IMR-90 (cell line): Measurements from ENCODE around the gene SF3A1. TPM values are rescaled to one million over a fixed set of nuclear protein-coding genes. Genes with fewer than 3 reads are reported as not detected.

Experiments used
- ATAC-seq: fragments of 200-7000 bp; cut with Tn5 transposase; 2 replicates; pipeline ENCODE4 v1.9.1; 2020; ENCODE audit warnings: low read depth, mild to moderate bottlenecking, moderate library complexity
- BruUV-seq: library from RNA; stranded (reverse); fragments of 400-500 nt; replicated peaks from 2 replicates; lab custom pipeline; 2021; lab: Mats Ljungman, UMichigan
- CTCF ChIA-PET: fragments of 300-600 bp; formaldehyde crosslinking; extraction: SDS; loops from one replicate; lab custom pipeline; 2021; ENCODE audit warnings: antibody characterized with exemption; lab: Yijun Ruan, JAX
- POLR2A ChIA-PET: fragments of 300-600 bp; sonication (Branson Sonifier 250); formaldehyde crosslinking; loops from one replicate; lab custom pipeline; 2022; ENCODE audit warnings: antibody characterized with exemption; ENCODE audit not compliant: unreplicated experiment; lab: Charles Lee
- DNase-seq: peaks from one replicate; pipeline ENCODE4 v3.0.0; 2013
- H2AFZ ChIP-seq: replicated peaks from 2 replicates; pipeline ENCODE3; 2013; ENCODE audit warnings: low read length, mild to moderate bottlenecking; ENCODE audit not compliant: poor library complexity
- H2AK5ac ChIP-seq: 2 replicates; pipeline ENCODE4 v1.6.1; 2013; ENCODE audit warnings: low read depth, low read length, inconsistent platforms
- H2AK9ac ChIP-seq: replicated peaks from 2 replicates; pipeline ENCODE3; 2013; ENCODE audit warnings: mild to moderate bottlenecking, low read depth, low read length, moderate library complexity; ENCODE audit not compliant: poor library complexity
- H2BK120ac ChIP-seq: 2 replicates; pipeline ENCODE4 v1.6.1; 2013; ENCODE audit warnings: low read depth, low read length, inconsistent platforms
- H2BK15ac ChIP-seq: 3 replicates; pipeline ENCODE4 v1.6.1; 2013; ENCODE audit warnings: low read depth, low read length, inconsistent platforms
- H2BK20ac ChIP-seq: 2 replicates; pipeline ENCODE4 v1.6.1; 2013; ENCODE audit warnings: low read depth, mild to moderate bottlenecking, inconsistent platforms, low read length, moderate library complexity
- H2BK5ac ChIP-seq: 2 replicates; pipeline ENCODE4 v1.6.1; 2013; ENCODE audit warnings: mild to moderate bottlenecking, low read depth, low read length, inconsistent platforms; ENCODE audit not compliant: poor library complexity, severe bottlenecking
- H3K14ac ChIP-seq: replicated peaks from 2 replicates; pipeline ENCODE4 v1.6.1; 2013; ENCODE audit warnings: low read depth, low read length, inconsistent platforms
- H3K18ac ChIP-seq: 2 replicates; pipeline ENCODE4 v1.6.1; 2013; ENCODE audit warnings: low read depth, low read length, control low read depth
- H3K23ac ChIP-seq: 2 replicates; pipeline ENCODE4 v1.6.1; 2013; ENCODE audit warnings: low read depth, low read length, inconsistent platforms
- H3K27ac ChIP-seq: 2 replicates; pipeline ENCODE4 v1.5.1; 2013; ENCODE audit warnings: mild to moderate bottlenecking, control low read depth, low read length; ENCODE audit not compliant: insufficient read depth
- H3K27me3 ChIP-seq: 2 replicates; pipeline ENCODE4 v1.6.1; 2013; ENCODE audit warnings: low read length; ENCODE audit not compliant: control insufficient read depth, insufficient read depth
- H3K36me3 ChIP-seq: 2 replicates; pipeline ENCODE4 v1.6.1; 2013; ENCODE audit warnings: low read length, mixed read lengths; ENCODE audit not compliant: control insufficient read depth, insufficient read depth
- H3K4ac ChIP-seq: 2 replicates; pipeline ENCODE4 v1.6.1; 2013; ENCODE audit warnings: low read depth, low read length, inconsistent platforms
- H3K4me1 ChIP-seq: 2 replicates; pipeline ENCODE4 v1.6.1; 2013; ENCODE audit warnings: low read length, mixed read lengths; ENCODE audit not compliant: control insufficient read depth, insufficient read depth
- H3K4me2 ChIP-seq: 2 replicates; pipeline ENCODE4 v1.6.1; 2013; ENCODE audit warnings: low read depth, mild to moderate bottlenecking, control low read depth, low read length, moderate library complexity
- H3K4me3 ChIP-seq: 2 replicates; pipeline ENCODE4 v1.5.1; 2013; ENCODE audit warnings: low read depth, mild to moderate bottlenecking, control low read depth, low read length, moderate library complexity; ENCODE audit not compliant: insufficient read depth
- H3K56ac ChIP-seq: 2 replicates; pipeline ENCODE4 v1.6.1; 2013; ENCODE audit warnings: low read length, inconsistent platforms; ENCODE audit not compliant: insufficient read depth; ENCODE audit errors: extremely low read depth
- H3K79me1 ChIP-seq, 2 experiments: 2 replicates each; pipeline ENCODE4 v1.6.1; 2013; ENCODE audit warnings: low read length in 2 of 2, inconsistent platforms in 1 of 2, low read depth in 1 of 2
- H3K9ac ChIP-seq: 2 replicates; pipeline ENCODE4 v1.6.1; 2013; ENCODE audit warnings: low read depth, low read length, control low read depth
- H3K9me1 ChIP-seq: 2 replicates; pipeline ENCODE4 v1.6.1; 2013; ENCODE audit warnings: low read length, inconsistent platforms; ENCODE audit not compliant: insufficient read depth
- H3K9me3 ChIP-seq: 2 replicates; pipeline ENCODE4 v1.6.1; 2013; ENCODE audit warnings: low read length; ENCODE audit not compliant: control insufficient read depth, insufficient read depth
- H4K20me1 ChIP-seq: 2 replicates; pipeline ENCODE4 v1.6.1; 2013; ENCODE audit warnings: low read length, inconsistent platforms; ENCODE audit not compliant: insufficient read depth
- H4K5ac ChIP-seq: 2 replicates; pipeline ENCODE4 v1.6.1; 2013; ENCODE audit warnings: mild to moderate bottlenecking, low read depth, low read length, control low read depth
- H4K8ac ChIP-seq, 2 experiments: 2 replicates each; pipeline ENCODE4 v1.6.1; 2013; ENCODE audit warnings: low read depth in 2 of 2, low read length in 2 of 2, control low read depth in 1 of 2, inconsistent platforms in 1 of 2
- H4K91ac ChIP-seq: 2 replicates; pipeline ENCODE4 v1.6.1; 2013; ENCODE audit warnings: low read depth, low read length, inconsistent platforms; ENCODE audit not compliant: insufficient read depth
- SMC3 ChIP-seq: fragments of 150-350 bp; IDR thresholded peaks from 2 replicates; pipeline ENCODE4 v1.6.1; 2016; ENCODE audit warnings: low read depth, mild to moderate bottlenecking, antibody characterized with exemption, low read length, moderate library complexity
- WGBS, 2 experiments: methylation state at CpG; one replicate each; pipeline versions ENCODE4 v1.1.5 to v1.1.7; 2013; ENCODE audit warnings: missing lambda C conversion rate in 2 of 2; ENCODE audit not compliant: insufficient read length in 1 of 2; ENCODE audit errors: extremely low coverage in 2 of 2; 5-methylcytosine and 5-hydroxymethylcytosine counted together
- dilution Hi-C: fragments of 300-500 bp; cut with HindIII; formaldehyde crosslinking; loops from one replicate; pipeline ENCODE4 v1.14.3; 2018; ENCODE audit warnings: low sequenced_read_pairs; ENCODE audit not compliant: unreplicated experiment
- in situ Hi-C: fragments of 300-500 bp; cut with MboI; formaldehyde crosslinking; loops from 3 replicates; pipeline ENCODE4 v1.14.3; 2019; ENCODE audit warnings: low sequenced_read_pairs, inconsistent platforms, mixed read lengths
- intact Hi-C: fragments of 100-400 bp; cut with micrococcal nuclease; formaldehyde crosslinking; loops from 2 replicates; pipeline ENCODE4 v1.10.0; 2022
- polyA plus RNA-seq, 3 experiments: library from polyadenylated mRNA; depleted of rRNA; stranded (reverse); fragments of >200 nt; gene quantifications; 2 replicates each; pipeline ENCODE4 v1.2.3, GENCODE V29; 2012; ENCODE audit warnings: low replicate concordance in 1 of 3
- total RNA-seq: library from RNA; depleted of rRNA; stranded (reverse); fragments of >200 nt; gene quantifications from 2 replicates; pipeline ENCODE4 v1.2.3, GENCODE V29; 2012

SF3A1 gene
- total and polyA plus RNA-seq, 2 of the 4 experiments (the other 2 are of a cell fraction) = 36.9 to 67.2 TPM

- no peak for TF ChIP-seq SMC3
- Histone ChIP-seq H3K4ac (no peak overlapping the region), H3K79me1 (peaks cover 10 to 18% of the 10 kb centered on the region in 2 experiments; a peak in 3 of 4 replicates), H3K4me2 (no peak overlapping the region), H3K4me1 (peaks cover 2% of the 10 kb centered on the region; the same call in 1 of the 2 replicates), H3K14ac (no peak overlapping the region), H2AK5ac (no peak overlapping the region), H4K20me1 (peaks cover 22% of the 10 kb centered on the region), H2BK15ac (no peak overlapping the region), H2BK120ac (no peak overlapping the region), H2BK5ac (no peak overlapping the region), H3K9me3 (no peaks in the 10 kb centered on the region), H3K36me3 (peaks cover 85% of the 10 kb centered on the region), H2AK9ac (no peak overlapping the region), H3K4me3 (no peak overlapping the region), H4K5ac (no peak overlapping the region), H4K91ac (no peak overlapping the region), H3K18ac (no peak overlapping the region), H3K23ac (no peak overlapping the region), H3K9ac (no peak overlapping the region), H3K27me3 (no peaks in the 10 kb centered on the region), H2AFZ (no peak overlapping the region), H2BK20ac (no peak overlapping the region), H4K8ac (no peak overlapping the region), H3K9me1 (no peaks in the 10 kb centered on the region; the same call in 1 of the 2 replicates), H3K27ac (no peak overlapping the region), H3K56ac (no peak overlapping the region)
- ChIA-PET POLR2A (interaction anchor here (0.5 kb wide), 1 partner anchor 26 kb away, joined by 6 read pairs; no protein-coding TSS in a partner anchor), CTCF (interaction anchor here (0.7 kb wide), 1 partner anchor 9 kb away, joined by 3 read pairs; no protein-coding TSS in a partner anchor)
- in situ Hi-C loops = no loop called here
- no TSS peak for BruUV-seq
- dilution Hi-C loops = no loop called here
- no peak for ATAC-seq
- intact Hi-C loops = no loop called here
- no CpG with 5 or more reads among the region's 4 CpGs for WGBS, 2 experiments
- DNase-seq = no peak
These were observed 60.4 kb downstream of the SF3A1 start for GRCh38 chr22:30296324-30296723.
